ENCODE results near the gene ATP6AP2. TPM values are rescaled to one million over a fixed set of nuclear protein-coding genes. Genes with fewer than 3 reads are reported as not detected.

Gene ATP6AP2
- total and polyA plus RNA-seq, 9 of the 15 experiments (the other 6 are each of a cell fraction or from before 2014, with no cell fraction given) = 23.3 to 131 (median 41.9) TPM

DNA sequence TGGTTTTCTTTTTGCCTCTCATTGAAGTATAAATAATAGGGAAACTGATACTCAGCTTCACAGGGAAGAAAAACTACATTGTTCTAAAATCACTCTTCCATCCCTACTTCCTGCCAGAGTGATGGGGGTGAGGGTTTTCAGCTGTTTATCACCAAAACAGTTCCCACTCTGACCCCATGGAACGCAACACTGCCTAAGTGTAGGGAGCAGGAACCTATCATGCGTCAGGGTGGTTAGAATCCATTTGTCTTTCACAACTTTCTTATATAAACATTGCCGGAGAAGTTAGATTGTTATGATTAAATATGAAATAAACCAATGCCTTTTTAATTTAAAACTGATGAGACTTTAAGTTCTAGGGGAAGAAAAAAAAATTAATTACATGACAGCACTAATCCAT lies 26.6 kb downstream of the ATP6AP2 start:
- no peaks in the 10 kb centered on the region for H3K79me2 ChIP-seq (ENCODE audit: control insufficient read depth, insufficient read depth, low read length)
- intact Hi-C loops (cut with micrococcal nuclease) = no loop called here
- 32% methylated on average over 3 of the region's 3 CpGs for WGBS (ENCODE audit: insufficient coverage, low coverage, missing lambda C conversion rate)
- H3K27ac ChIP-seq (ENCODE audit: extremely low read depth, low read depth, low read length) = no peak overlapping the region
- ATAC-seq = no peak
- no peaks in the 10 kb centered on the region for H4K20me1 ChIP-seq (replicated peaks; ENCODE audit: control insufficient read depth, insufficient read depth, low read length)
- no TSS peak for BruUV-seq (replicated peaks)
- no peak overlapping the region for H3K4me3 ChIP-seq
- no peaks in the 10 kb centered on the region for H3K9me1 ChIP-seq (ENCODE audit: control insufficient read depth, insufficient read depth, low read length)
- no peaks in the 10 kb centered on the region for H3K4me1 ChIP-seq (replicated peaks in 1 of 2; ENCODE audit: control insufficient read depth in 2 of 2, insufficient read depth in 2 of 2, low read length in 2 of 2)
- no peaks in the 10 kb centered on the region for H3K9me3 ChIP-seq (replicated peaks; ENCODE audit: control insufficient read depth, insufficient read depth, low read depth, low read length)
- no peak overlapping the region for H3K4me2 ChIP-seq (ENCODE audit: insufficient read depth, low read length)
- H3K9ac ChIP-seq (ENCODE audit: insufficient read depth in 1 of 2, low read depth in 2 of 2, low read length in 2 of 2) = no peak overlapping the region
- FAIRE-seq = no peak
- DNase-seq (ENCODE audit: extremely low read depth in 1 of 4, low spot score in 3 of 4) = no peak
- CTCF ChIA-PET (ENCODE audit: low intra/inter-chr PET ratio) = no interaction called here
- in situ Hi-C loops (cut with MboI) = no loop called here
- POLR2A ChIA-PET = no interaction called here
- H3K36me3 ChIP-seq (ENCODE audit: control insufficient read depth, insufficient read depth, low read length) = peaks cover 2% of the 10 kb centered on the region; the same call in 1 of the 3 replicates
- no peaks in the 10 kb centered on the region for H3K27me3 ChIP-seq (ENCODE audit: control insufficient read depth in 2 of 2, insufficient read depth in 2 of 2, low read length in 2 of 2)
- no peak overlapping the region for H2AFZ ChIP-seq (ENCODE audit: low read depth, low read length)
- TF ChIP-seq ZNF79 (CRISPR knock-in tag; IDR thresholded peaks at IDR 0.05; ENCODE audit: low read depth) = no peak
- TF ChIP-seq NCOA4 (IDR thresholded peaks at IDR 0.05; ENCODE audit: partially characterized antibody) = no peak
- TF ChIP-seq BCLAF1 (IDR thresholded peaks at IDR 0.05; ENCODE audit: borderline replicate concordance in 1 of 2, control insufficient read depth in 1 of 2, low read depth in 2 of 2, low read length in 1 of 2) = no peak
- TF ChIP-seq SRSF7 (optimal IDR thresholded peaks at IDR 0.05; ENCODE audit: low read depth, low read length) = no peak
- TF ChIP-seq ZNF311 (CRISPR knock-in tag; IDR thresholded peaks at IDR 0.05) = no peak
- TF ChIP-seq RCOR1 (IDR thresholded peaks at IDR 0.05; ENCODE audit: borderline replicate concordance in 1 of 2, low read depth in 2 of 2, low read length in 2 of 2) = no peak
- no peak for TF ChIP-seq RBM39 (optimal IDR thresholded peaks at IDR 0.05; ENCODE audit: low read depth, low read length)
- TF ChIP-seq TRIM25 (IDR thresholded peaks at IDR 0.05; ENCODE audit: borderline replicate concordance) = no peak
- no peak for TF ChIP-seq SNRNP70 (optimal IDR thresholded peaks at IDR 0.05; ENCODE audit: low read depth, low read length)
- no peak for TF ChIP-seq MEF2A (IDR thresholded peaks at IDR 0.05; ENCODE audit: control insufficient read depth, low read depth, low read length)
- TF ChIP-seq, protein P1, sequence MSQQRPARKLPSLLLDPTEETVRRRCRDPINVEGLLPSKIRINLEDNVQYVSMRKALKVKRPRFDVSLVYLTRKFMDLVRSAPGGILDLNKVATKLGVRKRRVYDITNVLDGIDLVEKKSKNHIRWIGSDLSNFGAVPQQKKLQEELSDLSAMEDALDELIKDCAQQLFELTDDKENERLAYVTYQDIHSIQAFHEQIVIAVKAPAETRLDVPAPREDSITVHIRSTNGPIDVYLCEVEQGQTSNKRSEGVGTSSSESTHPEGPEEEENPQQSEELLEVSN (IDR thresholded peaks at IDR 0.05; ENCODE audit: borderline replicate concordance in 1 of 2, extremely low read depth in 1 of 2, insufficient read depth in 1 of 2, insufficient read length in 1 of 2, low read depth in 1 of 2, low read length in 1 of 2, poor library complexity in 1 of 2, severe bottlenecking in 1 of 2) = no peak
- no peak for TF ChIP-seq ERF (CRISPR knock-in tag; IDR thresholded peaks at IDR 0.05)
- TF ChIP-seq ZNF444 (CRISPR knock-in tag; IDR thresholded peaks at IDR 0.05) = no peak
- TF ChIP-seq PURB (CRISPR knock-in tag; IDR thresholded peaks at IDR 0.05; ENCODE audit: low read depth) = no peak
